Coronary artery (tissue), 2 donors: ENCODE results near the gene HMCN2.

Experiments
- DNase-seq: peaks from one replicate; pipeline ENCODE4 v3.0.0-alpha.2; 2017; ENCODE audit warnings: low spot score
- H3K27ac ChIP-seq, 2 donors: fragments of 200-600 bp; sonication (generic); one replicate each; pipeline ENCODE4 v1.5.1; 2016 to 2019
- H3K4me3 ChIP-seq: fragments of 200-600 bp; sonication (generic); 2 replicates; pipeline ENCODE4 v1.5.1; 2016; ENCODE audit warnings: mild to moderate bottlenecking, moderate library complexity
- CTCF ChIP-seq: fragments of 200-600 bp; sonication (generic); IDR thresholded peaks from one replicate; pipeline ENCODE4 v1.5.1; 2019; ENCODE audit warnings: antibody characterized with exemption

The HMCN2 gene

GRCh38 chr9:130352081-130352480, 86.5 kb downstream of the HMCN2 start:
- DNase-seq: no peak
- no peak for TF ChIP-seq CTCF
- no peak overlapping the region for H3K27ac ChIP-seq

GRCh38 chr9:130352586-130353285, 87.2 kb downstream of the HMCN2 start:
- H3K27ac ChIP-seq: no peak overlapping the region
- no peak overlapping the region for H3K4me3 ChIP-seq
- DNase-seq: no peak
- no peak for TF ChIP-seq CTCF

More at GRCh38 chr9:130352081-130352480, 86.5 kb downstream of the HMCN2 start:
- no peak overlapping the region for H3K4me3 ChIP-seq

- Histone ChIP-seq H3K27ac (no peak overlapping the region), H3K4me3 (no peak overlapping the region)
- no peak for DNase-seq
- no peak for TF ChIP-seq CTCF
Measured at GRCh38 chr9:130354378-130354777, 88.8 kb downstream of the HMCN2 start.

GRCh38 chr9:130354806-130355205, 89.2 kb downstream of the HMCN2 start:
- no peak for TF ChIP-seq CTCF
- DNase-seq: no peak
- Histone ChIP-seq H3K27ac (no peak overlapping the region), H3K4me3 (no peak overlapping the region)

GRCh38 chr9:130356033-130356432, 90.5 kb downstream of the HMCN2 start:
- H3K27ac ChIP-seq: no peak overlapping the region
- DNase-seq: no peak
- TF ChIP-seq CTCF: no peak
- H3K4me3 ChIP-seq: no peak overlapping the region

GRCh38 chr9:130356877-130357584, 91.5 kb downstream of the HMCN2 start:
- TF ChIP-seq CTCF: no peak
- Histone ChIP-seq H3K27ac (no peak overlapping the region), H3K4me3 (no peak overlapping the region)

GRCh38 chr9:130358928-130359327, 93.4 kb downstream of the HMCN2 start:
- TF ChIP-seq CTCF: no peak
- Histone ChIP-seq H3K4me3 (no peak overlapping the region), H3K27ac (no peak overlapping the region)
- no peak for DNase-seq

More at GRCh38 chr9:130356877-130357584, 91.5 kb downstream of the HMCN2 start:
- DNase-seq: no peak
